HG03521 (cell line): ENCODE measurements around the gene HOXD3.

Source experiments
- ATAC-seq: cut with Tn5 transposase; IDR thresholded peaks from one replicate; pipeline ENCODE4 v1.9.1; 2021; ENCODE audit warnings: mild to moderate bottlenecking, moderate library complexity; ENCODE audit not compliant: unreplicated experiment

Gene HOXD3

GRCh38 chr2:176121190-176122051 is 35.7 kb upstream of the HOXD3 start:
- no peak for ATAC-seq

- ATAC-seq: no peak
Measured at GRCh38 chr2:176122052-176122682, 34.9 kb upstream of the HOXD3 start.

GRCh38 chr2:176122683-176123410 is 34.3 kb upstream of the HOXD3 start, which contains the start of gene HOXD9:
TSS of gene HOXD9 (plus strand) at chr2:176122719. CDS start at chr2:176122769, 50 bp downstream.
- ATAC-seq: no peak

DNA sequence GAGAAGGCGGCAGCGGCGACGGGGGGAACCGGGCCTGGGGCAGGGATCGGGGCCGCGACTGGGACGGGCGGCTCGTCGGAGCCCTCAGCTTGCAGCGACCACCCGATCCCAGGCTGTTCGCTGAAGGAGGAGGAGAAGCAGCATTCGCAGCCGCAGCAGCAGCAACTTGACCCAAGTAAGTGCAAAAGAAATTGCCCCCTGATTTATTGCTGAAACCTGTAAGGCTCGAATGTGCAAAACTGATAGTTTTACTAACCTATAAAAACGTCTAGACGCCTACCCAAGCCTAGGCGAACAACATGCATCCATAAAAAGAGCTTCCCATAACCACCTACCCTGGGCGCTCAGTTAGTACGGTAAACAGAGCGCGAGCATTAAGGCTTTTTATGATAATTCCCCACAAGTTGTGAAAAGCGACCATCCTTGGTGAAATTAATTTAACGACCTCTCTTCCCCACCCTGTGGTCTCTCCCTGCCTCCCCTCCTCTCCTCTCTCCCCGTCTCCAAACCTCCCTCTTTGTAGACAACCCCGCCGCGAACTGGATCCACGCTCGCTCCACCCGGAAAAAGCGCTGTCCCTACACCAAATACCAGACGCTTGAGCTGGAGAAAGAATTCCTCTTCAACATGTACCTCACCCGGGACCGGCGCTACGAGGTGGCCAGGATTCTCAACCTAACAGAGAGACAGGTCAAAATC is 33.5 kb upstream of the HOXD3 start:
- ATAC-seq: no peak

DNA sequence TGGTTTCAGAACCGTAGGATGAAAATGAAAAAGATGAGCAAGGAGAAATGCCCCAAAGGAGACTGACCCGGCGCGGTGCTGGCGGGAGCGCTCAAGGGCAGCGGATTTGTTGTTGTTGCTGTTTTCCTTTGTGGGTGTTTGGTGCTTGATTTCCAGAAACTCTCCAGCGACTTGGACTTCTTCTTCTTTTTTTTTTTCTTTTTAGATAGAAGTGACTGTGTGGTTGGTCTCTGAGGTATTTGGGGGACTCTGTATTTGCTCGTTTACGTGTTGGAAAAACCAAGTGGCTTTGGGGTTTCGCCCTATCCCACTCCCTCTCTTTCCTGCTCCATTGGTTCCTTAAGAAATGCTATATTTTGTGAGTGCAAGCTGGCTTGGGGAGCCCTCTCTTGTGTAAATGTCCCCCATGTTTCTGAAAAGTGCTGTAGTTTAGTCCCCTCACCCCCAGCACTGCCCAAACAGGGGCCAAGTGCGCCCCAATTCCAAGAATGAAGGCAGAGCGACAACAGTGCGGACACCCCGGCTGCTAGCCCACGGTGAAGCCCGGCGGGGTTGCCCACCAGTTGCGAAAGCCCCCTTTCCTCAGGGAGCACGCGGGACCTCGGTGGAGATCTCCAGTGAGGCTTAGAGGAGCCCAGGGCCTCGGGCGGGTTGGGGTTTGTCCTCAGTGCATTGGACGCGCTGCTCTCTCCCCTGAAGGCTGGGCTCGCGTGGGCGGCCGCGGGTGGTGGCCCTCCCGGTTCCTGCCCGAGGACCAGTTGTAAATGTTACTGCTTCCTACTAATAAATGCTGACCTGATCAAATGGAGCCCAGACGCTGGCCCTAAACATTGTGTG is 32.8 kb upstream of the HOXD3 start:
- ATAC-seq: no peak

GRCh38 chr2:176124947-176125771 is 31.9 kb upstream of the HOXD3 start:
- no peak for ATAC-seq

DNA sequence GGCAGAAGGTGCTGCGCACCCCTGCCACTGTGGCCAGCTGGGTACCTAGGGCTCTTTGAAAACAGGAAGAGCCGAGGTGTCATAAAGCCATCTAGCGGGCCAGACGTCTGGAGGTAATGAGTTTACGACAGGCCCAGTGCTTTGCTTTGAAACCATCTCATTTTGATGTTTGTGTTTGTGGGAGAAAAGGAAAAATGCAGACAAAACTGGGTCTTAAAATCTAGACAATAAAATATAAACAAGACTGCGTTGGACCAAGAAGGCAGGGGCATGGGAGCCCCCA is 31.4 kb upstream of the HOXD3 start:
- no peak for ATAC-seq

DNA sequence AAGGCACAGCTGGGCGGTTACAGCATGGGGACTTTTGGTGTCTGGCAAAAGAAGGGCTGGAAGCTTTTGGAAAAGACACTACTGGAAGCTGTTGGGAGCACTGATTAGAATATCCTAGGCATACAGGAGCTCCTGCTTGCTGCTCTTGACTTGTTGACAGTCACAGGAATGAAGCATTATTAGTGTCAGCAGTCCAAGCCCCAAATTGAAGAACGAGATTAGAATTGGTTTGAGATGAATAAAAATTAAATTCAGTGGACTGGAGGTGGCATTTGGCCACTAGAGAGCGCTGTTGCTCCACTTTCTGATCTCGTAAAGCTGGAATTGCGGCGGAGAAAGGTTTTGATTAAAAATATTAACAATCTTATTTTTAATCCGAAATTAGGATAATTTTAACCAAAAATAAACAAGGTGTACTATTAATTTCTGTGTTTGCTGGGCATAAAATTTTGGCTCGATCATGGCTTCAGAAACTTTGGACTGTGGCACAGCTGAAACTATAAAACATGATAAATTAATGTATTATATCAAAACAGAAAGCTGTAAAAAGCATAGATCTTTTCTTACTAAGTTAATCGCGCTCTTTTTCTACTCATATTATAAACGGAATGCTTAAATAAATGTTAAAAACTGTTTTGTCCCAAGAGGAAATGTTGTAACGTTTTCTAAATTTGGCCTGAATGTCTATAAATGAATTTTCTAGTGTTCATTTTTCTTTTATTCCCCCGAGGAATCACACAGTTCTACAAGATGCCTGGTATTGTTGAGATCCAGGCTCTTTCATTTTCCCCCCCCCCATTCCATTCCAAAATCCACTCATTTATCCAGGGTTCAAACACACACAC is 30.0 kb upstream of the HOXD3 start:
- no peak for ATAC-seq

GRCh38 chr2:176127774-176128072 is 29.4 kb upstream of the HOXD3 start:
- no peak for ATAC-seq

DNA sequence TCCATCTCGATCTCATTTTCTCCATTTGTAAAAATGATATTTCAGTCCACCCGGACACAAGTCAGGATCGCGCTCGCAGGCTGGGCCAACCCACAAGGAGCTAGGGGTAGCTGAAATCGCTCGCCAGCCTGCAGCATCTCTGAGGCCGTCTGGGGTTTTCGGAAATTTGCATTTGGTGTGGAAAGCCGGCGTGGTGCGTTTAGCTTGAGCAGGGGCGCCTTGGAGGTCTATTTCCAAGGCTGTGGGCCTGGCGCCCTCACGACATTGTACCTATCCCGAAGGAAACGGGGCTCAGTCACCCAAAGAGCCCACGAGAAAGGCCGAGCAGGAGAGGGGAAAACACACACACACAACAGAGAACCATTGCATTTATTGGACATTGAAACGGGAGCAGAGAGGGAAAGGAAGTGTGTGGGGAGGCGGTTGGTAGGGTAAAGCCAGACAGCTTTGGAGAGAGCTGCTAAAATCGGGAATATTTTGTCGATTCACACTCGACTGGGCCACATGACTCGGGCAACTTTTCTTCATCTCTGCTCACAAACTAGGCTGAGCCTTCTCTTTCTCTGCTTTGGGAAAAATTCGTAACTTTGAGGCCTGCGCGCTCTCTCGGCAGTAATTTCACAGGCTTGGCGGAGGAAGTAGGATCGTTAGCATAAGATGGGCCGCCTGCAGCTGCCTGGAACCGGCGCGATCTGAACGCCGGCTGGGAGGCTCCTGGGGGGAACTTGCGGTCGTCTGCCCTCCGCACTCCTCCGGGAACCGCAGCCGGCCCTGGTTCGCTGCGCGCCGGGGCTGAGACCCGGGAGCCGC is 28.7 kb upstream of the HOXD3 start:
- ATAC-seq: no peak

DNA sequence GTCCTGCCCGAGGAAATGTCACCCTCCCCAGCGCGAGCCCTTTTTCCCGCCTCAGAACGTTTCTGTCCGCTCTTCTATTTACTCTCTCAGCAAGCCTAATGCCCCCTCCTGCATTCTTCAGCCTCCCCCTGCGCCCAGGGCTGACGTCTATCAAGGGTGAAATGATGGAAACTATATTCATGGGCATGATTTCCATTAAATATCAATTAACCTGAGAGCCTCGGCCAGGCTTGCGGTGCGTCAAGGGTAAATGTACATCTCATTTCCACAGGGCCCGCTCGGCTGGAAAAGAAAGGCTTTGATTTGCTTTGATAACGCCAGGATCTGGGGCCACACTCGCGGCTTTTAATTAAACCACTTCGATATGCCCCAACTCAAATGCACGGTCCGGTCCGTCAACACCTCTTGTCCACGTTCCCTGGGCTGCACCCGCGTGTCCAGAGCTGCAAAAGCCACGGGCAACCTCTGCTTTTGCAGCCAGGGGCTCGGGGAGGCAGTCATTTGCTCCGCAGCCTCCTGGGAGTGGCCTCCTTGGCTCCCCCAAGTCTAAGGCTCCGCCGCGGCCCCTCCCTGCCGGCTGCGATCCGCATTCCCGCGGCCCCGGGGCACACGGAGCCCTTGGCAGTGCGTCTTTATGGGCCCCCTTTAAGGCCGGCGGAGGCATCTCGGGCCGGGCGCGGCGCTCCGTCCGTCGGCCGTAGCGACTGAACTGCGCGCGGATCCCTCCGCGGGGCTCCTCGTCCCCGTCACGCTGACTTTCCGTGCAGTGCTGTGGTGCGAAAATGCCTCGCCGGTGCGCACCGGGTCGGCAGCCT is 27.9 kb upstream of the HOXD3 start, which contains the start of gene HOXD8:
HOXD8 (plus strand) TSS at position 724 of the 815 bp plus-strand sequence. CDS start 662 bp downstream, outside the sequence.
- no peak for ATAC-seq

- no peak for ATAC-seq
Measured at GRCh38 chr2:176129813-176130146, 27.3 kb upstream of the HOXD3 start.

DNA sequence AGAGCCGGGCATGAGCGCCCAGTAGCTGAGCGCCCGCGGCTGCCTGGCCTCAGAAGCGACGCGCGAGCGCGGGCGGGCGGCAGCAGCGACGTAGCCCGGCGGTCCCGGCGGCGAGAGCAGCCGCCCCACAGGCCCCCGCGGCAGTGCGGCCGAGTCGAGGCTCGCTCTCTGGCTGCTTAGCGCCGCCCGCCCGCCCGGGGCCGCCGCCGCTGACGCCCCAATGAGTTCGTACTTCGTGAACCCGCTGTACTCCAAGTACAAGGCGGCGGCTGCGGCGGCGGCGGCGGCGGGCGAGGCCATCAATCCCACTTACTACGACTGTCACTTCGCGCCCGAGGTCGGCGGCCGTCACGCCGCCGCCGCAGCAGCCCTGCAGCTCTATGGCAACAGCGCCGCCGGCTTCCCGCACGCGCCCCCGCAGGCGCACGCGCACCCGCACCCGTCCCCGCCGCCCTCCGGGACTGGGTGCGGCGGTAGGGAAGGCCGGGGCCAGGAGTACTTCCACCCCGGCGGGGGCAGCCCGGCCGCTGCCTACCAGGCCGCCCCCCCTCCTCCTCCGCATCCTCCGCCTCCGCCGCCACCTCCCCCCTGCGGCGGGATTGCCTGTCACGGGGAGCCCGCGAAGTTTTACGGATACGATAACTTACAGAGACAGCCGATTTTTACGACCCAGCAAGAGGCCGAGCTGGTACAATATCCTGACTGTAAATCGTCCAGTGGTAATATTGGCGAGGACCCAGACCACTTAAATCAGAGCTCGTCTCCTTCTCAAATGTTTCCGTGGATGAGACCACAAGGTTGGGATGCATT is 26.8 kb upstream of the HOXD3 start:
- ATAC-seq: no peak

GRCh38 chr2:176130957-176131847 is 25.9 kb upstream of the HOXD3 start:
- no peak for ATAC-seq

DNA sequence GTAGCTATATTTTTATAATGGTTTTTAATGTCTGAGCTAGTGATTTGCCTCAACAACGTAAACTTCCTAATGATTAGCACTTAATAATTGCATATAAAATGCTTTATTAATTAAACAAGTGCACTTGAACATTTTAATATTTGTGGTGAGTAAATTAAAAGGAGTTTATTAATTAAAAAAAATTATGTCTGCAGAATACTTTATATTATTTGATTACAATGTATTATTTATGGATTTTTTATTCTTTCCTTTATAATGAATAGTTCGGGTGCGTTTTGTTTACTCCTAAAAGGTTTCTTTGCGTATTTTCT is 25.3 kb upstream of the HOXD3 start:
- no peak for ATAC-seq
